GM19395 (cell line): Measurements from ENCODE around the gene HRH3.
A peak's percentile ranks its signal among the peaks of the same experiment; 100 is the strongest.

Source experiments
- ATAC-seq: cut with Tn5 transposase; IDR thresholded peaks from one replicate; pipeline ENCODE4 v1.9.1; 2021; ENCODE audit warnings: mild to moderate bottlenecking, moderate library complexity; ENCODE audit not compliant: unreplicated experiment

Gene HRH3

GRCh38 chr20:62244644-62245108 is 24.6 kb upstream of the HRH3 start:
- ATAC-seq: no peak

GRCh38 chr20:62243906-62244515 is 23.9 kb upstream of the HRH3 start:
- no peak for ATAC-seq

GRCh38 chr20:62243106-62243505 is 23.0 kb upstream of the HRH3 start:
- no peak for ATAC-seq

GRCh38 chr20:62242176-62242575 is 22.1 kb upstream of the HRH3 start:
- no peak for ATAC-seq

GRCh38 chr20:62241506-62241905 is 21.4 kb upstream of the HRH3 start:
- no peak for ATAC-seq

GRCh38 chr20:62240020-62240685 is 20.1 kb upstream of the HRH3 start:
- ATAC-seq: no peak

DNA sequence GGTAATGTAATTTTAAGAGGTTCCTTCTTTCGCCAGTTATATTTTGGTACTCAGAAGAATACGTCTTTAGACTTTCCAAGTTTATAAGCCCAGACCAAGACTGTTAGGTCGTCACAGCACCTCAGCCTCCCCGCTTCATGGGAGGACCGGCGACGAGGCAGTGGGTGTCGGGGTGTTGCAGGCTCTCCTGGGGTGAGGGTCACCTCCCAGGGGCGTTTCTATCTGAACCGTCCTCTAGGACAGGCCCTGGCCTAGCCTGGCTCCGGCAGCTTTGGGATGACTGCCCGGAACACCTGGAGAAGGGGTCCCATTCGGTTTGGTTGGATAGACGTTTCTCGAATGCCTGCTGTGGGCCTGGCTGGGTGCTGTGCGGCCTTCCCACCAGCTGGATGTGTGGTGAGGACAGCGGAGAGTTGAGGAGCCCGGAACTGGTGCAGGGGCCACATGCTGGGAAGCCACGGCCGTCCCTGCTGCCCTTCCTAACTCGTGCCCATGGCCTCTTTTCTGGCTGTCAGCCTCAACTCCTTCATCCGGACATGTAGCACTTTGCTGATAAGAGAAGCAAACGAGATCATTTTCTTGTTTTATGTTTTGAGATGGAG is 19.3 kb upstream of the HRH3 start:
- ATAC-seq: no peak

- ATAC-seq: peak; percentile 4
Measured at GRCh38 chr20:62238569-62239277, 18.6 kb upstream of the HRH3 start.

DNA sequence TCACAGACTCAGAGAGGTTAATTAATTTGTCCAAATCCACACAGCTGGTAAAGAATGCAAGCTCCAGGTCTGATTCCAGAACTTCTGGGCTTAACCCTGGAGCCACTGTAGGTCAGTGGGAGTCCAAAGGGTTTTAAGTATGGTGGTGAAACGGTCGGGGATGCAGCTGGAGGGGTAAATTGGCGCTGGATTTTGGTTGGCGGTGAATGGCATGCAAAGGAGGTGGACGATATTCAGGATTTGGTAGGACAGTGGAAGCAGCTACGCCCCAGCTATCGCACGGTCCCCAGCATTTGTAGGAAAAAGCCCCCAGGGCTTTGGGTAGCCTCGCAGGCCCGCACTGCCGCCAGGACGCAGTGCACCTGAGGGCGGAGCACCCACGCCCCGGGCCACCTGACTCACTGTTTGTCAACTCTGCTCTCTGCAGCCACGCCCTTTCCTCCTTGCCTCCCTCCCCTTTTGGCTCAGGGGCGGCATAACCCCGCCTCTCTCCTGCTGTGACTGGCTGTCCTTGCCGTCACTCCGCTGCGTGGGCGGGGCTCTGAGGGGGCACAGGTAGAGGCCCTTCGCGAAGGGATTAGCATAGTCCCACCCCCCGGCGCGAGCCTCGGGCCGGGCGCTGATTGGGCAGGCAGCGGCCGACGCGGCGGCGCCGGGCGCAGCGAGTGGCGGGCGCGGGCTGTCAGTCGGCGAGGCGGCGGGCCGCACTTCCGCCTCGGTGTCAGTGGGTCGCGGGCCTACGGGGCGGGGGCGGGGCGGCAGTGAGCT is 17.9 kb upstream of the HRH3 start, which contains the start of gene OSBPL2:
OSBPL2 (plus strand) TSS at position 721 of the 768 bp plus-strand sequence. CDS start 17,664 bp downstream, outside the sequence.
- ATAC-seq: peak; percentile 98

GRCh38 chr20:62237514-62237800 is 17.4 kb upstream of the HRH3 start:
- no peak for ATAC-seq

DNA sequence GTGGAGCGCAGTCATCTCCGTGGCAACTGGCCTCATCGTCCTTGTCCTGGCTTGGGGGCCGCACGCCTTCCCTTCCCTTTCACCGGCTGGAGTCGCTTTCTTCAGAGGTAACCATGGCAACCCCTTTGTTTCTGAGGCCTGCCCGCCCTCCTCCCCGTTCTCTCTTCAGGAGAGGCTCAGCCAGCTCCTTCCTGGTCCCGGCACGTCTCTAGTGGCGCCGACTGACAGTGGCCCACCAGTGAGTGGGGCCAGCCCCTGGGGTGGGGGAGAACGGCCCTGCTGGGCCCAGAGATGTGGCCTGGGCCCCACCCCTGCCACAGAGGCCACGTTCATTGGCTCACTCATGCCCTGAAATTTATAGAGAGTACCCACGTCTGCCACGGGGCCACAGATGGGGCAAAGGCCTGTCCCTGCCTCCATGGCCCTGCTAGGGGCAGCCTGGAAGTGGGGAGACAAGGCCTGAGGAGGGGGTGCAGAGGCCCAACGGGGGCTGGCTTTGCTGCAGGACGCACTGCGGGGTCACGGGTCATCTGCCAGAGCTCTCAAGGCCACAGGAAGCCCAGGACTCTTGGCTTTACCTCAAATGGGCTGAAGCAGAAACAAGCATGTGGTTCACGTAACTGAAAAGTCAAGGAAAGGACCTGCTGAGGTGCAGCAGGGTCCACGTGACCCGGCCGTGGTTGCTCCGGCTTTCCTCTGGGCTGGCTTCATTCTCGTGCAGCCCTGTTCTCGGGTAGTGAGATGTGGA is 16.9 kb upstream of the HRH3 start:
- ATAC-seq: no peak

DNA sequence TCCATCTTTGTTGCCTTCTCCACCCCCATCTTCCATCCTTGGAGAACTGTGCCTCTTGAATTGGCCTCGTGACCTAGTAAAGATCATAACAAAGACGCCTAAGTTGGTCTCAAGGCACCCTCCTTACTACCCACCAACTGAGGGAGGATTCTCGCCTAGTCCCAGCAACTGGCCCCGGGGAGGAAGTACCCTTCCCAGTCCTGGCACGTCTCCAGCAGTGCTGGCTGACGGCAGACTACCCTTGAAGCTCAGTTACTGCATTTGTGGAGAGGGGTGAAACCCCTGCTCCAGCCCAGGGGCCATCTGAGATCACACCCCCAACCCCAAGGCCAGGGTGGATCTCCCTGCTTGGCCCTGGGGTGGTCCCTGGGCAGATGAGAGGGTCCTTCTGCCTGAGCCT is 16.1 kb upstream of the HRH3 start:
- ATAC-seq: no peak

DNA sequence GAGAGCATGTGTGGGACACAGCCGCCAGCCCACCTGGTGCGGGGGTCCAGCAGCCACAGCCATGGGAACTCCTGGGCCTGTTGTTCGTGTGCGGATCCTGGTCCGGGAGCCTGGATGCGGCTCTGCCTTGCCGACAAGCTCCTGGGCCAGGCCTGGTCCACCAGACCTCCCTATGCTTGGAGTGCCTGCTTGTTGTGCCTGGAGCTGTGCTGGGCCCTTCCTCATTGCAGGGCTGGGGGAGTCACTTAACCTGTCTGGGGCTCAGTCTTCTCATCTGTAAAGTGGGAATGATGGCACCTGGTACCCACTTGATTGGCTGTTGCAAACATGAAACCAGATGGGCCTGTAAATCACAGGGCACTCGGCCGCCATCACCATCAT is 15.7 kb upstream of the HRH3 start:
- no peak for ATAC-seq

GRCh38 chr20:62235001-62235776 is 15.1 kb upstream of the HRH3 start:
- ATAC-seq: no peak

DNA sequence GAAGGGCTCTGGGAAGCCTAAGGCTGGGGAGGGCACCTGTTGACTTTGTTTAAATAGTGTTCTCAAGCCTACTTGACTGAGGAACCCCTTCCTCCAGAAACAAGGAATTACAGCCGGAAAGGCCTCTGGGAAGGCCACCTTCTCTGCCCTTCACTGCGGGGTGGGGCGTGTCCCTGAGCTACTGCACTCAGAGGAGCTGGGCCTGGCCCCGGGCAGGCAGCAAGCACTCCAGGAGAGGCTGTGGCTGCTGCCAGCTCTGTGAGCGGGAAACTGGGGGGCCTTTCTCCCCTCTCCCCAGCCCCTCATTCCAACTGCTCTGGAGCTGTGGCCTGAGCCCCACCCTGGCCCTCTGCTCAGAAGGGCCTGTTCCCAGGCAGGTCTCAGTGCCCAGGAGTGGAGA is 14.3 kb upstream of the HRH3 start:
- no peak for ATAC-seq

DNA sequence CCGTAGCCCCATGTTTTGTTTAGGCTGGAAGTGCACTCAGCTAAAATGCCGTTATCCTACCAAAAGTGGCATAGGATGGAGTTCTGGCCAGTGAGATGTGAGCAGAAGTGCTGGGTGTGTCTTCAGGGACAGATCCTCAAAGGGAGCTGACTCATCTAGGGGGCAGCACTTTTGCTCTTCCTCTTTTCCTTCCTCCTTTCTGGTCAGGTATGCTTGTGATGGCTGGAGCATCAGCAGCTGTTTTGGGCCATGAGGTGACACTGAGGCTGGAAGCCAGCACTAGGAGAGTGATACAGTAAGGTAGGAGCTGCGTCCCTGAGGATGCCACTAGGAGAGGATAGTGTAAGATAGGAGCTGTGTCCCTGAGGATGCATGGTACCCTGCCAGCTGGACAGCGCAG is 13.6 kb upstream of the HRH3 start:
- no peak for ATAC-seq

DNA sequence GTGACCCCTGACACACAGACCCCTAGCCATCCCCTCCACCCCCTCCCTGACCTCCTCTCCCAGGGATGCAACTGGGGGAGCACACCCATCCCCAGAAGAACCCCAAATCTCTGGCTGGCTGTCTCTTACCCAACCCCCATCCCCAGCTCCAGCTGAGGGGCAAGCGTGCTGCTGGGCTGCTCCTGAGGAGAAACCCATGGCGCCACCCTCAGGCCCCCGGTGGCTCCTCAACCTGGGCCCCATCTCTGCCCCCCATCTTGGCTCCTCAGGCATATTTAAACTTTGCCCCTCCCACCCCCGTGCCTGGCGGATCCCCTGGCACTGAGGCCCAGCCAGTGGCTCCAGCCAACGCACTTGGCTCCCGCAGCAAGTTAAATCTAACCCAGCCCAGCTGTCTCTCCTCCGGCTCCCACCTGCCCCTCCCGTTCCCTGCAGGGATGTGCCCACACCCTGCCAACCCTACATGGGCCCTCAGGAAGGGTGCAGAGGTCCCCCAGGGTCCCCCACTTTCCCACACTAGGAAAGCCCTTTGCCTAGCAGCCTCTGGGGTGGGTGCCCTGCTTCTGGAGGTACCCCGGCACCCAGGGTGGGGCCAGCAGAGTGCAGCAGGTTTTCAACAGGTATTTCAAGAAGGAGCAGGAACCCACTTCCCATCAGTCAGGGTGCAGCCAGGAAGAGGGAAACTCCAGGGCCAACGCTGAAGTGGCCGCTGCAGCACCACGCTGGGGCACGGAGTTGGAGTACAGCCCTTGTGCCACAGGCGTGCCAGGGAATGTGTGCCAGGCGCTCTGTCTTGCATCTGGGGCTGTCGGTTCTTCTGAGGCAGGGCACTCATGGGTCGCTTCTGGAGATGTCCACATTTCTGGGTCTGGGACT is 12.9 kb upstream of the HRH3 start:
- ATAC-seq: no peak

- no peak for ATAC-seq
Measured at GRCh38 chr20:62232194-62232593, 12.1 kb upstream of the HRH3 start.

GRCh38 chr20:62231292-62231691 is 11.2 kb upstream of the HRH3 start:
- ATAC-seq: no peak
